B cell (primary cell): ENCODE results near the gene PAMR1.

Source experiments
- CTCF ChIP-seq: fragments of 200-600 bp; IDR thresholded peaks from one replicate; pipeline ENCODE4 v1.8.0; 2022; ENCODE audit warnings: antibody characterized with exemption, mild to moderate bottlenecking
- EZH2 ChIP-seq: IDR thresholded peaks from 2 replicates; pipeline ENCODE4 v1.6.1; 2012; ENCODE audit warnings: borderline replicate concordance, low read depth, mild to moderate bottlenecking, moderate library complexity, low read length; ENCODE audit not compliant: insufficient read depth, poor library complexity, severe bottlenecking

- TF ChIP-seq CTCF (no peak), EZH2 (no peak)
Measured at GRCh38 chr11:35425603-35426212, 99.7 kb downstream of the PAMR1 start.
